MM.1S (cell line): Measurements from ENCODE around the gene MYO10.

ENCODE experiments used
- DNase-seq: peaks from one replicate; pipeline ENCODE4 v3.0.0-alpha.2; 2015
- H2AFZ ChIP-seq: fragments of 300-600 bp; sonication (generic); 2 replicates; pipeline ENCODE4 v1.6.0; 2016; ENCODE audit warnings: antibody characterized with exemption, low read length
- H3F3A ChIP-seq: fragments of 300-600 bp; sonication (generic); 2 replicates; pipeline ENCODE4 v1.6.1; 2016; ENCODE audit warnings: mild to moderate bottlenecking, antibody characterized with exemption, low read length, moderate library complexity, mixed read lengths; ENCODE audit not compliant: insufficient read depth
- H3K27ac ChIP-seq: fragments of 300-600 bp; sonication (generic); 2 replicates; pipeline ENCODE4 v1.5.1; 2016; ENCODE audit warnings: mild to moderate bottlenecking, low read length
- H3K27me3 ChIP-seq: fragments of 300-600 bp; sonication (generic); replicated peaks from 2 replicates; pipeline ENCODE4 v1.6.0; 2016; ENCODE audit warnings: low read length; ENCODE audit not compliant: insufficient read depth
- H3K36me3 ChIP-seq: fragments of 300-600 bp; sonication (generic); replicated peaks from 2 replicates; pipeline ENCODE4 v1.6.1; 2016; ENCODE audit warnings: mild to moderate bottlenecking, low read length, mixed read lengths; ENCODE audit not compliant: insufficient read depth
- H3K4me1 ChIP-seq: fragments of 300-600 bp; sonication (generic); 2 replicates; pipeline ENCODE4 v1.6.1; 2016; ENCODE audit warnings: low read length, mixed read lengths
- H3K4me2 ChIP-seq: fragments of 300-600 bp; sonication (generic); 2 replicates; pipeline ENCODE4 v1.6.0; 2016; ENCODE audit warnings: low read depth, low read length
- H3K4me3 ChIP-seq: fragments of 300-600 bp; sonication (generic); 2 replicates; pipeline ENCODE4 v1.5.1; 2016; ENCODE audit warnings: low read length, mixed read lengths
- H3K79me2 ChIP-seq: fragments of 300-600 bp; sonication (generic); 2 replicates; pipeline ENCODE4 v1.6.1; 2016; ENCODE audit warnings: mixed run types, low read length, mixed read lengths
- H3K9ac ChIP-seq: fragments of 300-600 bp; sonication (generic); 2 replicates; pipeline ENCODE4 v1.6.1; 2016; ENCODE audit warnings: low read length, mixed read lengths
- H3K9me2 ChIP-seq: fragments of 300-600 bp; sonication (generic); replicated peaks from 2 replicates; pipeline ENCODE4 v1.6.1; 2016; ENCODE audit warnings: mild to moderate bottlenecking, low read length, mixed read lengths; ENCODE audit not compliant: insufficient read depth
- H3K9me3 ChIP-seq: fragments of 300-600 bp; sonication (generic); replicated peaks from 2 replicates; pipeline ENCODE4 v1.6.1; 2016; ENCODE audit warnings: mild to moderate bottlenecking, low read length, mixed read lengths; ENCODE audit not compliant: insufficient read depth
- H4K20me1 ChIP-seq: fragments of 300-600 bp; sonication (generic); 2 replicates; pipeline ENCODE4 v1.6.1; 2016; ENCODE audit warnings: mild to moderate bottlenecking, low read length, moderate library complexity, mixed read lengths; ENCODE audit not compliant: insufficient read depth
- EZH2 ChIP-seq: fragments of 300-600 bp; sonication (generic); optimal IDR thresholded peaks from 2 replicates; pipeline ENCODE3; 2017; ENCODE audit warnings: low read depth, mild to moderate bottlenecking, antibody characterized with exemption, low read length, mixed read lengths
- EZH2phosphoT487 ChIP-seq: fragments of 300-600 bp; sonication (generic); IDR thresholded peaks from 2 replicates; pipeline ENCODE4 v1.6.1; 2018; ENCODE audit warnings: antibody characterized with exemption, low read length
- TF ChIP-seq, protein P1 (sequence below): fragments of 300-600 bp; sonication (generic); IDR thresholded peaks from 2 replicates; pipeline ENCODE4 v1.5.1; 2016; ENCODE audit warnings: antibody characterized with exemption, low read length, mixed read lengths

Gene MYO10

DNA sequence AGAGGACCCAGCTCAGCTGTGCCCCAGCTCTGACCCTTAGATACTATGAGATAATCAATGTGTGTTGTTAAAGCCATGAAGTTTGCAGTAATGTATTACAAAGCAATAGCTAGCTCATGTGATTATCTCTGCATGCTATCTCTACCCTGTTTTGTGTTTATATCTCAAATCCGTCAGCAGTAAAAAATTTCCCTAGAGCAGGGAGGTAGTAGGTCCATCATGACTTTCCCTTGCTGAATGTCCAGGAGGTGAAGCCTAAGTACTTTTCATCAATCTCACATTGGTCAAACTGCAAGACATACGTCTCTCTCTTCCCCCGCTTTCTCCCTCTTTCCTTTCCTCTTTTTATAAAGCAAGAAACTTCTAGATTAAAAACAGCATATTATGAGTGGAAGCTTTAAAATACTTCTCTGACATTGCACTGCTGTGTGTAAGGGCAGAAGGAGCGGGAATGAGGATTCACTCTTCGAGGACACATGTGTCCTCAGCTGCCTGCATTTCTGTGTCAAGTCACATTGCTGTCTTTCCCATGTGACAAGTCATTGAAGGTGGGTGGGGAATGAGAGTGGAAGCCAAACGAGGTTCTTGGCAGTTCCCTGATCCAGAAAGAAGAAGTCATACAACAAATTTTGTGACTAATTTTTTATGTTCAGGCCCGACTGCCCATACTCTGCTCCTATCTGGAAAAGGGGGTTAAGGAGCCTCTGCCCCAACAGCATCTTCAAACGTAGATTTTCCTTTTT is 226.2 kb downstream of the MYO10 start:
- H3K4me3 ChIP-seq = no peak overlapping the region
- no peak overlapping the region for H2AFZ ChIP-seq
- H3K4me1 ChIP-seq = no peaks in the 10 kb centered on the region
- H3K9ac ChIP-seq = no peak overlapping the region
- H3K27me3 ChIP-seq = no peaks in the 10 kb centered on the region
- no peaks in the 10 kb centered on the region for H4K20me1 ChIP-seq
- H3F3A ChIP-seq = no peaks in the 10 kb centered on the region
- H3K9me2 ChIP-seq = no peaks in the 10 kb centered on the region
- no peak overlapping the region for H3K4me2 ChIP-seq
- no peaks in the 10 kb centered on the region for H3K79me2 ChIP-seq
- TF ChIP-seq EZH2phosphoT487 (no peak), EZH2 (no peak)
- TF ChIP-seq, protein P1, sequence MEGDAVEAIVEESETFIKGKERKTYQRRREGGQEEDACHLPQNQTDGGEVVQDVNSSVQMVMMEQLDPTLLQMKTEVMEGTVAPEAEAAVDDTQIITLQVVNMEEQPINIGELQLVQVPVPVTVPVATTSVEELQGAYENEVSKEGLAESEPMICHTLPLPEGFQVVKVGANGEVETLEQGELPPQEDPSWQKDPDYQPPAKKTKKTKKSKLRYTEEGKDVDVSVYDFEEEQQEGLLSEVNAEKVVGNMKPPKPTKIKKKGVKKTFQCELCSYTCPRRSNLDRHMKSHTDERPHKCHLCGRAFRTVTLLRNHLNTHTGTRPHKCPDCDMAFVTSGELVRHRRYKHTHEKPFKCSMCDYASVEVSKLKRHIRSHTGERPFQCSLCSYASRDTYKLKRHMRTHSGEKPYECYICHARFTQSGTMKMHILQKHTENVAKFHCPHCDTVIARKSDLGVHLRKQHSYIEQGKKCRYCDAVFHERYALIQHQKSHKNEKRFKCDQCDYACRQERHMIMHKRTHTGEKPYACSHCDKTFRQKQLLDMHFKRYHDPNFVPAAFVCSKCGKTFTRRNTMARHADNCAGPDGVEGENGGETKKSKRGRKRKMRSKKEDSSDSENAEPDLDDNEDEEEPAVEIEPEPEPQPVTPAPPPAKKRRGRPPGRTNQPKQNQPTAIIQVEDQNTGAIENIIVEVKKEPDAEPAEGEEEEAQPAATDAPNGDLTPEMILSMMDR = no peak
- H3K9me3 ChIP-seq = no peaks in the 10 kb centered on the region
- H3K27ac ChIP-seq = no peak overlapping the region
- DNase-seq = no peak
- H3K36me3 ChIP-seq = no peaks in the 10 kb centered on the region

DNA sequence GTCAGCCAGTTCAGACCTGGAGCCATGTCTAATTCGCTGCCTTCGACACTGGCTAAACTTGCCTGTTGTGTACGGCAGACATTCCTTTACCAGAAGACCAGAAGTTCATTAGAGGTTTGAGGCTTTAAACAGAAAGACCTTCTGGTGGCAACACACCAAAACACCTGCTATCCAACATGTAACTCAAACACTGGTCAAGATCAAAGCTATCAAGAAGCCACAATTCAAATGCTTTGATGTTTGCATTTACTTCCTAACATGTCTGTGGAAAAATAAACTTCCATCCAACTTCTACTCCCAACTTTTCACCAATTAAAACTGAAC is 228.3 kb downstream of the MYO10 start:
- TF ChIP-seq EZH2phosphoT487 = no peak
- TF ChIP-seq, protein P1 = no peak
- no peak for TF ChIP-seq EZH2
- Histone ChIP-seq H3K79me2 (no peaks in the 10 kb centered on the region), H3K9me2 (no peaks in the 10 kb centered on the region), H3K9ac (no peak overlapping the region), H3K27ac (no peak overlapping the region), H3F3A (no peaks in the 10 kb centered on the region), H3K4me1 (no peaks in the 10 kb centered on the region), H3K9me3 (no peaks in the 10 kb centered on the region), H3K4me3 (no peak overlapping the region), H3K36me3 (no peaks in the 10 kb centered on the region), H2AFZ (no peak overlapping the region), H4K20me1 (no peaks in the 10 kb centered on the region), H3K27me3 (no peaks in the 10 kb centered on the region), H3K4me2 (no peak overlapping the region)
- no peak for DNase-seq

DNA sequence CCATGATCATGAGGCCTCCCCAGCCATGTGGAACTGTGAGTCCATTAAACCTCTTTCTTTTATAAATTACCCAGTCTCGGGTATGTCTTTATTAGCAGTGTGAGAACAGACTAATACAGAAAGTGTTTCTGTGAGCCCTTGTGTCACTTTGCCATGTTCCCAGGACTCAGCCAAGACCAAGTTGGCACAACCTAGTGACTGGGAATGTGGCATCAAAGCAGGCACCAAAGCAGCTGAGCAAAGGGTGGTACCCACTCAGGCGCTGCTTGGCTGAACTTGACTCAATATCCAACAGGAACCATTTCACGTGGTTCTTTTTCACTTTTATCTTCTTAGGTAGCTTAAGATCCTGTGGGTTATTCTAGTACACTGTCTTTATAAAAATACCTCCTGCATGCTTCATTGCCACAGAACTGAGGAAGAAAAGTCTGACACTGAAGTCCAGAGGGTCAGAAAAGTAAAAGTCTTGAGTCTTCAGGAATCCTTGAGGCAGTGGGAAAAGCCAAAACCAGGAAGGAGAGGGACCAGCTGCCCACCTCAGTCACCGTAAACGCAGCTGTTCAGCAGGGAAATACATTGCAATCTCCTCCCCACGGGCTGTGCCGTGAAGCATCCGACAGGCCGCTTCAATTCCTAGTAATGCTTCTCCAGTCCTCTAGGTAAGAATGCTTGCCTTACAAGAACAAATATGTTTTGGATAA is 228.8 kb downstream of the MYO10 start:
- no peaks in the 10 kb centered on the region for H3K79me2 ChIP-seq
- no peaks in the 10 kb centered on the region for H3K27me3 ChIP-seq
- H3K4me1 ChIP-seq = no peaks in the 10 kb centered on the region
- H3K9me2 ChIP-seq = no peaks in the 10 kb centered on the region
- no peaks in the 10 kb centered on the region for H3K36me3 ChIP-seq
- no peaks in the 10 kb centered on the region for H3F3A ChIP-seq
- no peaks in the 10 kb centered on the region for H4K20me1 ChIP-seq
- no peak overlapping the region for H3K27ac ChIP-seq
- TF ChIP-seq EZH2 = no peak
- TF ChIP-seq, protein P1 = no peak
- no peak overlapping the region for H3K9ac ChIP-seq
- no peak overlapping the region for H3K4me3 ChIP-seq
- no peak for DNase-seq
- H3K4me2 ChIP-seq = no peak overlapping the region
- no peak overlapping the region for H2AFZ ChIP-seq
- no peaks in the 10 kb centered on the region for H3K9me3 ChIP-seq
